ENCODE results near the gene ORM2. TPM values are rescaled to one million over a fixed set of nuclear protein-coding genes. Genes with fewer than 3 reads are reported as not detected.

Gene ORM2
- total and polyA plus RNA-seq, 9 donors: 0.52 to 2.6 (median 0.82) TPM; not detected in 6

GRCh38 chr9:114314256-114314867 lies 15.3 kb upstream of the ORM2 start:
- intact Hi-C loops (cut with DNase I): no loop called here
- Histone ChIP-seq H3K9me3 (no peaks in the 10 kb centered on the region), H3K36me3 (no peaks in the 10 kb centered on the region), H3K4me1 (ENCODE audit: insufficient read depth) (no peaks in the 10 kb centered on the region), H3K27ac (no peak overlapping the region), H3K27me3 (no peaks in the 10 kb centered on the region), H3K4me3 (no peak overlapping the region)
- WGBS, 3 donors: 81 to 87% (median 84%) methylated on average over 7 of the region's 7 CpGs
- DNase-seq: peak in 1 of 5 donors; percentile 2
- TF ChIP-seq CTCF (IDR thresholded peaks at IDR 0.05): no peak
- no peak for TF ChIP-seq POLR2A (IDR thresholded peaks at IDR 0.05)
- no peak for TF ChIP-seq EP300 (IDR thresholded peaks at IDR 0.05)

DNA sequence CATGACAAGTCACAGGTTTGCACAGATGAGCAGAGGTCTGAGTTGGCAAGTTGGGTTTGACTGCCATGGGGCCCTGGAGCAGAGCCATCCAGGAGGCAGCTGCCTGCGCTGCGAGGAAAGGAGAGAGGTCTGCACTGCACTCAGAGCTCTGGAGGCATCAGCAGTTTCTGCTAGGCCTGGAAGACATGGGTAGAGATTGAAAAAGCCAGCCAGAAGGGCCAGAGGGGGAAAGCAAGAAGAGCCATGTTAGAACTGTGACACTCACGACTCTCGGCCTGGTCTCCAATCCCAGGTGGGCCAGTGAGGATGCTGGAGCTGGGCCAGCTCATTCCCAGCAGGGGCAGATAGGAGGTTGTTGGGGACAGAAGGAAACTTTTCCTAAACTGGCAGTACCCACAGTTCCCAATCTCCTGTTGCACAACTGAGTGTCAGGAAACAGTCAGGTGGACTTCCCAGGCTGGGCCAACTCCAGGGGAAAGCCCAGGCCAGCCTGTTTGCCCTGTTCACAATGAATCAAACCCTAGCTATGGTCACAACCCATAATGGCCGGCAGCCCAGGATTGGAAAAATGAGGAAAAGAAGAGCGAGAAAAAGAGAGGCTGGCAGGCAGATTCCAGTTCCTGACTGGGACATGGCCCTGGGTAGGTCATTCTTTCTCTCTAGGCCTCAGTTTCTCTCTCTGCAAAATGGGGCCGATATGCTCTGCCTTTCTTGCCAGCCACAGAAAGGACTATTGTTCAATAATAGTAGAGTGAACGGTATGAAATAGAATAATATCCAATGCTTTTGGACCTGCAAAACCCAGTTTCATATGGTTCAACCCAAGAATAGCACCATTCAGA lies 14.6 kb upstream of the ORM2 start:
- 74 to 82% (median 77%) methylated on average over 8 of the region's 8 CpGs for WGBS, 3 donors
- peak in 4 of 5 donors; percentile 4 to 34 (median 14) for DNase-seq
- Histone ChIP-seq H3K27ac (no peak overlapping the region), H3K4me1 (ENCODE audit: insufficient read depth) (no peaks in the 10 kb centered on the region), H3K27me3 (no peaks in the 10 kb centered on the region), H3K9me3 (no peaks in the 10 kb centered on the region), H3K4me3 (no peak overlapping the region), H3K36me3 (no peaks in the 10 kb centered on the region)
- intact Hi-C loops (cut with DNase I): no loop called here
- no peak for TF ChIP-seq POLR2A (IDR thresholded peaks at IDR 0.05)

GRCh38 chr9:114315723-114316363 lies 13.8 kb upstream of the ORM2 start:
- H3K27me3 ChIP-seq: no peaks in the 10 kb centered on the region
- no peak for TF ChIP-seq CTCF (IDR thresholded peaks at IDR 0.05)
- TF ChIP-seq POLR2A (IDR thresholded peaks at IDR 0.05): no peak
- TF ChIP-seq EP300 (IDR thresholded peaks at IDR 0.05): no peak
- no peaks in the 10 kb centered on the region for H3K4me1 ChIP-seq (ENCODE audit: insufficient read depth)
- 66 to 81% (median 78%) methylated on average over 8 of the region's 8 CpGs for WGBS, 3 donors
- no peaks in the 10 kb centered on the region for H3K36me3 ChIP-seq
- H3K9me3 ChIP-seq: no peaks in the 10 kb centered on the region
- DNase-seq: peak in 2 of 5 donors; percentile 1 to 6
- no peak overlapping the region for H3K27ac ChIP-seq
- intact Hi-C loops (cut with DNase I): no loop called here
- H3K4me3 ChIP-seq: no peak overlapping the region

DNA sequence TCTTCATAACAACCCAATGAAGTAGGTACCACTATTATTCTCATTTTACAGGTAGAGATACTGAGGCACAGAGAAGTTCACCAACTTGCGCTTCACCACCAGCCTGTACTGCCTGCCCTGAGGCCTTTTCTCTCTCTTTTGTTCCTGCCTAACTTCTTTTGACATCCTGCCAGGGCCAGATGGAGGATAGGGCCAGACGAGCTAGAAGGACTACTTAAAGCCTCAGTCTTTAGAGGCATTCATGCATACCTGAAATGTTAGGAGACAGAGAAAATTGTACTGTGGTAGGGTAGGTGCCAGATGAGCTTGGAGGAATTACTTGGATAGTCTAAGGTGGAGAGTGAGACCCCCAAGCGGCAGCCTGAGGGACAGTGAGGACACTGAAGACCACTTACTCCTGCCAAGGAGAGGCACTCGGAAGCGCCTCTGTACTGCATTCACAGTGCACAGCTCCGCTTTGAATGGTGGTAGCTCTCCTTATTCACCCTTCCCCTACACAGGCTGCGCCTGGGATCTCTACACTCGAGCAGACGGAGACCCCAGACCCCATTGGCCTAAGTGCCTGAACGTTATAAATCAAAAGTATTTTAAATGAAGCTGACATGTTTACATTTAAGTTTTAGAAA lies 13.0 kb upstream of the ORM2 start:
- peak in 4 of 5 donors; percentile 4 to 17 (median 6) for DNase-seq
- intact Hi-C loops (cut with DNase I): no loop called here

More for the DNA sequence above, 13.0 kb upstream of the ORM2 start:
- TF ChIP-seq EP300 (IDR thresholded peaks at IDR 0.05) (no peak), CTCF (IDR thresholded peaks at IDR 0.05) (no peak), POLR2A (IDR thresholded peaks at IDR 0.05) (no peak)
- H3K4me1 ChIP-seq (ENCODE audit: insufficient read depth): no peaks in the 10 kb centered on the region
- 71 to 75% (median 74%) methylated on average over 10 of the region's 10 CpGs for WGBS, 3 donors
- H3K36me3 ChIP-seq: no peaks in the 10 kb centered on the region
- no peak overlapping the region for H3K27ac ChIP-seq
- H3K4me3 ChIP-seq: no peak overlapping the region
- H3K27me3 ChIP-seq: no peaks in the 10 kb centered on the region
- H3K9me3 ChIP-seq: no peaks in the 10 kb centered on the region
